Neural cell (in vitro differentiated cells): ENCODE results near the gene CAMKV. TPM values are rescaled to one million over a fixed set of nuclear protein-coding genes. Genes with fewer than 3 reads are reported as not detected.
"Not testable (repeated sequence)": the region's sequence is repeated elsewhere in the genome, so short reads cannot be mapped to it uniquely, and the experiment has no call there.

Experiments used
- H2AFZ ChIP-seq: fragments of 200-600, 300-800 bp; sonication (generic), shearing (Covaris generic); 2 replicates; pipeline ENCODE4 v1.6.0; 2014; ENCODE audit warnings: low read depth, mild to moderate bottlenecking, antibody characterized with exemption, low read length, moderate library complexity
- H3F3A ChIP-seq: fragments of 200-600 bp; shearing (Covaris generic); 2 replicates; pipeline ENCODE4 v1.6.1; 2016; ENCODE audit warnings: mild to moderate bottlenecking, moderate library complexity, mixed read lengths, antibody characterized with exemption, low read length; ENCODE audit not compliant: insufficient read depth, poor library complexity, severe bottlenecking
- H3K27ac ChIP-seq: fragments of 200-600, 300-800 bp; sonication (generic), shearing (Covaris generic); 2 replicates; pipeline ENCODE4 v1.5.1; 2014; ENCODE audit warnings: mild to moderate bottlenecking, low read length, moderate library complexity
- H3K27me3 ChIP-seq: fragments of 300-800, 200-600 bp; sonication (generic), shearing (Covaris generic); 2 replicates; pipeline ENCODE4 v1.6.0; 2014; ENCODE audit warnings: mild to moderate bottlenecking, low read depth, low read length, moderate library complexity; ENCODE audit not compliant: insufficient read depth
- H3K36me3 ChIP-seq: fragments of 300-800, 200-600 bp; sonication (generic), shearing (Covaris generic); 2 replicates; pipeline ENCODE4 v1.5.1; 2014; ENCODE audit warnings: mild to moderate bottlenecking, antibody characterized with exemption, low read length, moderate library complexity; ENCODE audit not compliant: insufficient read depth
- H3K4me2 ChIP-seq: fragments of 300-800, 200-600 bp; sonication (generic), shearing (Covaris generic); 2 replicates; pipeline ENCODE4 v1.6.0; 2014; ENCODE audit warnings: mild to moderate bottlenecking, low read length
- H3K4me3 ChIP-seq: fragments of 300-800, 200-600 bp; sonication (generic), shearing (Covaris generic); 2 replicates; pipeline ENCODE4 v1.5.1; 2014; ENCODE audit warnings: mild to moderate bottlenecking, low read length, moderate library complexity
- H3K79me2 ChIP-seq: fragments of 200-600 bp; shearing (Covaris generic); replicated peaks from 2 replicates; pipeline ENCODE4 v1.6.0; 2014; ENCODE audit warnings: mild to moderate bottlenecking, low read length, moderate library complexity; ENCODE audit not compliant: insufficient read depth
- H3K9ac ChIP-seq: fragments of 300-800, 200-600 bp; sonication (generic), shearing (Covaris generic); 2 replicates; pipeline ENCODE4 v1.6.1; 2016; ENCODE audit warnings: mild to moderate bottlenecking, low read length, mixed read lengths
- H3K9me2 ChIP-seq: fragments of 200-600 bp; shearing (Covaris generic); 2 replicates; pipeline ENCODE4 v1.6.1; 2016; ENCODE audit warnings: mild to moderate bottlenecking, low read length, mixed read lengths; ENCODE audit not compliant: insufficient read depth
- H3K9me3 ChIP-seq: fragments of 200-600, 300-800 bp; sonication (generic), shearing (Covaris generic); 2 replicates; pipeline ENCODE4 v1.6.1; 2016; ENCODE audit warnings: mild to moderate bottlenecking, mixed run types, low read length, moderate library complexity, mixed read lengths
- H4K20me1 ChIP-seq: fragments of 200-600 bp; shearing (Covaris generic); 2 replicates; pipeline ENCODE4 v1.6.1; 2016; ENCODE audit warnings: mild to moderate bottlenecking, mixed run types; ENCODE audit not compliant: insufficient read depth
- CTCF ChIP-seq: fragments of 450-650 bp; IDR thresholded peaks from 2 replicates; pipeline ENCODE4 v1.5.1; 2014; ENCODE audit warnings: antibody characterized with exemption, mild to moderate bottlenecking, moderate library complexity; ENCODE audit not compliant: poor library complexity, severe bottlenecking
- EP300 ChIP-seq: fragments of 450-650 bp; conservative IDR thresholded peaks from 2 replicates; pipeline ENCODE4 v1.6.1; 2014; ENCODE audit warnings: antibody characterized with exemption, mild to moderate bottlenecking, moderate library complexity; ENCODE audit not compliant: poor library complexity, severe bottlenecking
- EZH2 ChIP-seq: fragments of 200-600, 300-800 bp; shearing (Covaris generic), sonication (generic); IDR thresholded peaks from 2 replicates; pipeline ENCODE4 v1.6.1; 2014; ENCODE audit warnings: antibody characterized with exemption, low read length, borderline replicate concordance, mild to moderate bottlenecking; ENCODE audit not compliant: insufficient read depth, poor library complexity, severe bottlenecking
- MXI1 ChIP-seq: fragments of 450-650 bp; conservative IDR thresholded peaks from 2 replicates; pipeline ENCODE4 v1.6.1; 2014; ENCODE audit warnings: antibody characterized with exemption, mild to moderate bottlenecking; ENCODE audit not compliant: poor library complexity, severe bottlenecking
- POLR2AphosphoS5 ChIP-seq: IDR thresholded peaks from 2 replicates; pipeline ENCODE4 v1.6.1; 2012
- RAD21 ChIP-seq: fragments of 450-650 bp; conservative IDR thresholded peaks from 2 replicates; pipeline ENCODE4 v1.6.1; 2014; ENCODE audit warnings: antibody characterized with exemption, mild to moderate bottlenecking, moderate library complexity
- REST ChIP-seq: IDR thresholded peaks from 2 replicates; pipeline ENCODE4 v1.6.1; 2012; ENCODE audit warnings: borderline replicate concordance
- SMC3 ChIP-seq: fragments of 450-650 bp; conservative IDR thresholded peaks from 2 replicates; pipeline ENCODE4 v1.6.1; 2014; ENCODE audit warnings: antibody characterized with exemption, mild to moderate bottlenecking, moderate library complexity; ENCODE audit not compliant: poor library complexity
- TAF1 ChIP-seq: IDR thresholded peaks from 2 replicates; pipeline ENCODE4 v1.6.1; 2012; ENCODE audit warnings: low read depth
- polyA minus RNA-seq: library from RNA; depleted of rRNA, polyadenylated mRNA; stranded (reverse); fragments of >200 nt; gene quantifications from 2 replicates; pipeline ENCODE4 v1.2.3, GENCODE V29; 2014
- polyA plus RNA-seq: library from polyadenylated mRNA; depleted of rRNA; stranded (reverse); fragments of >200 nt; gene quantifications from 2 replicates; pipeline ENCODE4 v1.2.3, GENCODE V29; 2014

Gene CAMKV
- polyA plus RNA-seq (293 and 316 TPM in 2 replicates), polyA minus RNA-seq (148 and 151 TPM in 2 replicates)

GRCh38 chr3:49869525-49870126 lies at the start of gene CAMKV:
Gene CAMKV (minus strand): TSS chr3:49869906. CDS start chr3:49862388, 7,518 bp downstream.
- H3K27me3 ChIP-seq, result no peaks in the 10 kb centered on the region
- no peaks in the 10 kb centered on the region for H3K9me2 ChIP-seq
- peak within 1 kb of the TSS; percentile 84 for H3K4me2 ChIP-seq
- H3K4me3 ChIP-seq, result peak within 1 kb of the TSS; percentile 94
- H3K27ac ChIP-seq, result peak within 1 kb of the TSS; percentile 71
- peaks cover 46% of the 10 kb centered on the region for H3K79me2 ChIP-seq
- H4K20me1 ChIP-seq, result no peaks in the 10 kb centered on the region
- H3K9me3 ChIP-seq, result no peaks in the 10 kb centered on the region
- no peaks in the 10 kb centered on the region for H3F3A ChIP-seq
- peak; percentile 37 for TF ChIP-seq SMC3
- TF ChIP-seq RAD21, result peak; percentile 32
- no peak for TF ChIP-seq REST
- peak; percentile 36 for TF ChIP-seq TAF1
- TF ChIP-seq POLR2AphosphoS5, result peak; percentile 85
- H3K9ac ChIP-seq, result peak within 1 kb of the TSS; percentile 88
- peak within 1 kb of the TSS; percentile 65 for H2AFZ ChIP-seq
- H3K36me3 ChIP-seq, result no peaks in the 10 kb centered on the region

GRCh38 chr3:49917806-49918590 lies 48.3 kb upstream of the CAMKV start:
- H3F3A ChIP-seq, result not testable (repeated sequence)

GRCh38 chr3:49916686-49917085 lies 47.0 kb upstream of the CAMKV start:
- H4K20me1 ChIP-seq, result no peaks in the 10 kb centered on the region
- no peaks in the 10 kb centered on the region for H3K9me2 ChIP-seq
- H3K4me3 ChIP-seq, result no peak overlapping the region
- no peaks in the 10 kb centered on the region for H3K36me3 ChIP-seq
- H3F3A ChIP-seq, result no peaks in the 10 kb centered on the region
- no peak for TF ChIP-seq RAD21
- TF ChIP-seq MXI1, result no peak
- TF ChIP-seq SMC3, result no peak
- no peak for TF ChIP-seq EZH2
- no peak for TF ChIP-seq REST
- no peak for TF ChIP-seq TAF1
- TF ChIP-seq EP300, result no peak
- TF ChIP-seq CTCF, result no peak
- no peak for TF ChIP-seq POLR2AphosphoS5
- no peak overlapping the region for H3K4me2 ChIP-seq
- no peak overlapping the region for H3K9ac ChIP-seq
- H3K27ac ChIP-seq, result no peak overlapping the region
- no peaks in the 10 kb centered on the region for H3K9me3 ChIP-seq
- H3K79me2 ChIP-seq, result no peaks in the 10 kb centered on the region
- no peak overlapping the region for H2AFZ ChIP-seq
- no peaks in the 10 kb centered on the region for H3K27me3 ChIP-seq

More at GRCh38 chr3:49917806-49918590, 48.3 kb upstream of the CAMKV start:
- H4K20me1 ChIP-seq, H3K36me3 ChIP-seq, H3K9me3 ChIP-seq, H3K4me3 ChIP-seq, H3K9ac ChIP-seq, H3K27ac ChIP-seq, H3K79me2 ChIP-seq, H2AFZ ChIP-seq, H3K27me3 ChIP-seq, H3K4me2 ChIP-seq, H3K9me2 ChIP-seq: not testable (repeated sequence)
